Duodenal mucosa (tissue), 2 donors: ENCODE measurements around the gene BCAR3.
A peak's percentile ranks its signal among the peaks of the same experiment; 100 is the strongest.

ENCODE experiments used
- H3K27ac ChIP-seq: one replicate; pipeline ENCODE4 v1.7.0; 2013; ENCODE audit warnings: low read depth, low read length
- H3K27me3 ChIP-seq, 2 donors: one replicate each; pipeline ENCODE4 v1.7.0; 2013; ENCODE audit warnings: low read length in 2 of 2, control low read depth in 1 of 2; ENCODE audit not compliant: insufficient read depth in 2 of 2, control insufficient read depth in 1 of 2
- H3K36me3 ChIP-seq, 2 donors: one replicate each; pipeline ENCODE4 v1.7.0; 2013; ENCODE audit warnings: low read length in 2 of 2, control low read depth in 1 of 2; ENCODE audit not compliant: insufficient read depth in 2 of 2, control insufficient read depth in 1 of 2
- H3K4me1 ChIP-seq, 2 donors: one replicate each; pipeline ENCODE4 v1.7.0; 2013; ENCODE audit warnings: low read length in 2 of 2, control low read depth in 1 of 2; ENCODE audit not compliant: insufficient read depth in 2 of 2, control insufficient read depth in 1 of 2
- H3K4me3 ChIP-seq, 2 donors: one replicate each; pipeline ENCODE4 v1.7.0; 2013; ENCODE audit warnings: low read length in 2 of 2, low read depth in 1 of 2
- H3K9ac ChIP-seq, 2 donors: one replicate each; pipeline ENCODE4 v1.7.0; 2013; ENCODE audit warnings: low read length in 2 of 2, low read depth in 1 of 2
- H3K9me3 ChIP-seq, 2 donors: one replicate each; pipeline ENCODE4 v1.7.0; 2013; ENCODE audit warnings: low read length in 2 of 2, control low read depth in 1 of 2; ENCODE audit not compliant: control insufficient read depth in 1 of 2

BCAR3 gene

DNA sequence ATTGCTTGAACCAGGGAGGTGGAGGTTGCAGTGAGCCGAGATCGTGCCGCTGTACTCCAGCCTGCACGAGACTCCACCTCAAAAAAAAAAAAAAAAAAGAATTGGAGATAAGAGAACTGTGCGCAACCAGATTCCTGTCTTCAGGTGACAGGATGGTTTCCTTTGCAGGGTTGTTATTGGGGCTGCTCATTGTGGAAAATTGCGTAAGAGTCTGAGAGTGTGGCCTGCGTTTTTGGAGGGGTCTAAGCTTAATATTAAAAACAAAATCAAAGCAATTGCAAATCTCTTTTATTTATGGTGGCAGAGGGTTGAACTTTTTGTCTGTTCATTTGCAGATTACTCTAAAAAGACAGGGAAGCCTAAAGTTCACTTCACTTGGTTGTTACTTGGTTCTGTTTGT lies 36.0 kb upstream of the BCAR3 start:
- Histone ChIP-seq H3K27me3 (no peaks in the 10 kb centered on the region), H3K27ac (no peak overlapping the region), H3K4me3 (no peak overlapping the region), H3K4me1 (peaks cover 8 to 10% of the 10 kb centered on the region in 2 donors), H3K9me3 (peaks cover 0 to 3% of the 10 kb centered on the region in 2 donors), H3K36me3 (no peaks in the 10 kb centered on the region), H3K9ac (no peak overlapping the region)

DNA sequence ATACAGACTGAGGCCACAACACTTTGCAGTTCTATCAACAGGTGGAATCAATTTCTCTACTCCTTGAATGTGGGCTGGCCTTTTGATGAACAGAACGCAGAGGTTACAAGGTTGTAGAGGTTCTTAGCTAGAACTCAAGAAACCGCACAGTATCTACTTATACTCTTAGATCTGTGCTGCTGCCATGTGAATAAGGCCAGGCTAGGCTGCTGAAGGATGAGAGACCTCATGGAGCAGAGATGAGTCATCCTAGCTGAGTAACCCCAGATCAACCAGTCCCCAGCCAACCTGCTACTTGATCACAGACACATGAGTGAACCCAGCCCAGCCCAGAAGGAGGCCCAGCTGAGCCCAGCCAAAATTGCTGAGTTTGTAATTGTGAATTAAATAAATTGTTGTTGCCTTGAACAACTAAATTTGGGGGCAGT lies 35.3 kb upstream of the BCAR3 start:
- Histone ChIP-seq H3K27me3 (no peaks in the 10 kb centered on the region), H3K4me3 (no peak overlapping the region), H3K9me3 (peaks cover 0 to 3% of the 10 kb centered on the region in 2 donors), H3K9ac (no peak overlapping the region), H3K27ac (no peak overlapping the region), H3K4me1 (peaks cover 15 to 17% of the 10 kb centered on the region in 2 donors), H3K36me3 (no peaks in the 10 kb centered on the region)

DNA sequence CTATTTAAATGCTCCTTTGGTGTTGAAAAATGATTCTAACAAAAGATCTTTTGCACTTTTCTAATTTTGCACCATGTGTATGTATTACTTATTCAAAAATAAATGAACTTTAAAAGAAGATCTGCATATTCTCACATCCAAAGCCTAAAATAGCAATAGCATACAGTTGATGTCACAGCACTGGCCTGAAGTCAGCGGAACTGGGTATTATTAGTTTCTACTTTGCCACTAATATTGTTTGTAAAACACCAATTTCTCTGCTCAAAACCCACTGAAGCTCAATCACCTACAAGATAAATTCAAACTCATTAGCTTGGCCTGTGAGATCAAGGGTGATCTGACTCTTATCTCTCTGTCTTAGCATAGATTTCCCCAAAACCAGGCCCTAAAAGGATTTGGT lies 34.5 kb upstream of the BCAR3 start:
- Histone ChIP-seq H3K9me3 (peaks cover 0 to 3% of the 10 kb centered on the region in 2 donors), H3K27ac (no peak overlapping the region), H3K4me3 (no peak overlapping the region), H3K9ac (no peak overlapping the region), H3K27me3 (no peaks in the 10 kb centered on the region), H3K36me3 (no peaks in the 10 kb centered on the region), H3K4me1 (peaks cover 23 to 24% of the 10 kb centered on the region in 2 donors)

DNA sequence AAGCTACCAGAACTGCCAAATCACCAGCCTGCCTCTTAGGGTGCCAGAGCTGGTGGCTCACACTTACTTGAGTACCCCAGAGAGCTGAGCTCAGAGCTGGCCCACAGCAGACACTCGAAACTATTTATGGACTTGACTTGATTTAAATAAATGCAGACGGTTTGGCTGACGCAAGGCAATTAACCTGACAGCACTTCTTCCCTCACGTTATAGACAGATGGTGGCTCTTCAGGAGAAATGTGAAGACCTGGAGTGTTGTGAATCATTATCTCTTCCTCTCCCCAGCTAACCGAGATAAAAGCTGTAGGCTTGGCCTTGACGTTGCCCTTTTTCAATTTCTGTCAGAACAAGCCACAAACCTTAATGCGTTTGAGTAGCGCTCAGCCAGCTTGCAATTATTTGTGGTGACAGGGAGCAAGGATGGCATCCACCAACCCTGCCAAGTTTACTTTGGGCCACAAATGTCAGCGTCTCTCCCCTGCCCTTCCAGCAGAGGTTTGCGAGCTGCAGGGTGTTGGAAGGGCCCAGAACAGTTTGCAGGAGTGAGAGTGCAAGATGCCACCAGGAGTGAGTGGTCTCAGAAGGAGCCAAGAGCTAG lies 34.0 kb upstream of the BCAR3 start:
- H3K4me1 ChIP-seq = peaks cover 24 to 28% of the 10 kb centered on the region in 2 donors
- H3K27me3 ChIP-seq = no peaks in the 10 kb centered on the region
- no peaks in the 10 kb centered on the region for H3K36me3 ChIP-seq
- no peak overlapping the region for H3K9ac ChIP-seq
- no peak overlapping the region for H3K27ac ChIP-seq
- H3K4me3 ChIP-seq = no peak overlapping the region
- peaks cover 0 to 3% of the 10 kb centered on the region in 2 donors for H3K9me3 ChIP-seq

DNA sequence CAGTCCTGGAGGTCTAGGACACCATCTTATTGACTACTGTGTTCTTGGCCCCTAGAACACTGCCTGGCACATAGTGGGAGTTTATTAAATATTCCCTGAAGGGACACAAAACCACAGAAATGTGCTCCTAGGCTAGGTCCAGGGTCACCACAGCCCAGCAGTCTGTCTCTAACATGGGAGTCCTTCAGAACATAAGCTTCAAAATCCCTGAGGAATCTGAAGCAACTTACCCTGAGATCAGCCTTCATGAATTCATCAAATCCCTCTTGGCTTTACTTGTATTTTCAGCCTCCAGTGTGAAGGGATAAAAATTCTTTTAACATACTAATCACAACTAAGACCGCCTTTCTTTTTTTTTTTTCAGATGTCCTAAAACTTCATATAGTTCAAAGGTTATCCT lies 32.7 kb upstream of the BCAR3 start:
- no peak overlapping the region for H3K27ac ChIP-seq
- H3K9ac ChIP-seq = no peak overlapping the region
- H3K4me3 ChIP-seq = no peak overlapping the region
- peaks cover 0 to 3% of the 10 kb centered on the region in 2 donors for H3K9me3 ChIP-seq
- H3K4me1 ChIP-seq = peaks cover 31 to 39% of the 10 kb centered on the region in 2 donors
- no peaks in the 10 kb centered on the region for H3K27me3 ChIP-seq
- H3K36me3 ChIP-seq = no peaks in the 10 kb centered on the region

DNA sequence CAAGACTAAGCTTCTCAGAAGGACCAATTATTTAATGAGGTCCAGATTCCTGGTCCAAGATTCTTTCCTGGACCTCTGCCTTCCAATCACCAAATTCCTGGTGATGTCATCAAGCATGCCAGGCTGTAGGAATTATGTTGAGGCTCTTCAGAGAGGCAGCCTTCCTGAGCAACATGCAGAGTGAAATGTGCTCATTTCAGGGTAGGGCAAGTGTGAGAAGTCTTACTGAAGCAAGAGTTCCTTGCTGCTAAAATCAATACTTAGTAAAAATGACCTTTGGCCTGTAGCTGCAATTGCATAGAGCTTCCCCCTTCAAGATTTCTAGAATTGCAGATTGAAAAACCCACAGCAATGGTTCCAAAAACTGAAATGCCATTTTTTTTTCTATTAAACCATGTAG lies 31.7 kb upstream of the BCAR3 start:
- no peak overlapping the region for H3K9ac ChIP-seq
- H3K27me3 ChIP-seq = no peaks in the 10 kb centered on the region
- peaks cover 0 to 3% of the 10 kb centered on the region in 2 donors for H3K9me3 ChIP-seq
- H3K4me3 ChIP-seq = no peak overlapping the region
- H3K36me3 ChIP-seq = no peaks in the 10 kb centered on the region
- peaks cover 41 to 49% of the 10 kb centered on the region in 2 donors for H3K4me1 ChIP-seq
- no peak overlapping the region for H3K27ac ChIP-seq

DNA sequence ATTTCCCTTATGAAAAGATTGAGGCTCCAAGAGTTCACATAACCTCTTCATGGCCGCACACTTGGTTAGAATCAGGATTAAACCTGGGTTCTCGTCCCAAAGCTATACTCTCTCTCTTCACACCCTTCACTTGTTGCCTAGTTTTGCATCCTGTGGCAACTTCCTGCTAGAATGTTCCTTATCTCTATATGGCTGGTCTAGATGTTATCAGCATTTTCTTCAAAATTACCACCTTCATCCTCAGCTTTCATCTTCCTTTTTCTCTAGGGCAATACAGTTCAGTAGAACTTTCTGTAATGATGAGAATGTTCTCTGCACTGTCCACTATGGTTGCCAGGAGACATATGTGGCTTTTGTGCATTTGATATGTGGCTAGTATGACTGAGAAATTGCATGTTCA lies 31.1 kb upstream of the BCAR3 start:
- Histone ChIP-seq H3K9ac (no peak overlapping the region), H3K4me1 (peaks cover 41 to 54% of the 10 kb centered on the region in 2 donors), H3K27me3 (no peaks in the 10 kb centered on the region), H3K27ac (no peak overlapping the region), H3K36me3 (no peaks in the 10 kb centered on the region), H3K4me3 (no peak overlapping the region), H3K9me3 (peaks cover 0 to 3% of the 10 kb centered on the region in 2 donors)

DNA sequence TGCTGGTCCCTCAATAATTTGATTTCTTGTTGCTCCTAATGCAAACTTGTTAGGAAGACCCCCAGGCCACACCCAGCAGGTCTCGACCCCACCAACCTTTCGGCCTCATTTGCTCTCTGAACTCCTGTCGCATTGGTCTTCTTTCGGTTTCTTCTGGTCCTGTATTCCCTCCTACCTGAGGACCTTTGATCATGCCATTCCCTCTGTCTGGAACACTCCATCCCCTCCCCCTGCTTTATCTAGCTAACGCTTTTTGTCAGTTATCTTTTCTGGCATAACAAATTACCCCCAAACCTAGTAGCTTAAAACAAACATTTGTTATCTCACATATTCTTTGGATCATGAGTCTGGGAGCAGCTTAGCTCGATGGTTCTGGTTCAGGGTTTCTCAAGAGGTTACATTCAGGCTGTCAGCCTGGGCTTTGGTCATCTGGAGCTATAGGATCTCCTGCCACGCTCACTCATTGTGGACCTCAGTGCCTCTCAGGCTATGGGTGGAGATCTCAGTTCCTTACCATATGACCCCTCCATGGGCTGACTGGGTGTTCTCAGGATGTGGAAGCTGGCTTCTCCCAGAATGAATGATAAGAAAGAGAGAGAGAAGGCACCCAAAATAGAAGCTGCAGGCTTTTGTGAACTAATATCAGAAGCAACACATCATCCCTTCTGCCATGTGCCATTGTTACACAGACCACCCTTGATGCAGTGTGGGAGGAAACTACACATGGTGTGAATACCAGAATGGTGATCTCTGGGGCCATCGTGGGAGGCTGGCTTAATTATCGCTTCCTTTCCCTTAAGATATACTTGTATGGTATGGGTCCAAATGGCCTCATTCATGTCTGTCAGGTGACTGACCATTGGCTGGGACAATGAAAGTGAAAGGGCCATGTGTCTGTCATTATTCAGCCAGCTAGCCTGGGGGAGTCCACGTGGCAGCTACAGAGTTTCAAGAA lies 29.1 kb upstream of the BCAR3 start:
- H3K9me3 ChIP-seq = no peaks in the 10 kb centered on the region
- no peaks in the 10 kb centered on the region for H3K36me3 ChIP-seq
- no peaks in the 10 kb centered on the region for H3K27me3 ChIP-seq
- no peak overlapping the region for H3K9ac ChIP-seq
- H3K4me3 ChIP-seq = no peak overlapping the region
- peaks cover 41 to 54% of the 10 kb centered on the region in 2 donors for H3K4me1 ChIP-seq
- H3K27ac ChIP-seq = no peak overlapping the region

DNA sequence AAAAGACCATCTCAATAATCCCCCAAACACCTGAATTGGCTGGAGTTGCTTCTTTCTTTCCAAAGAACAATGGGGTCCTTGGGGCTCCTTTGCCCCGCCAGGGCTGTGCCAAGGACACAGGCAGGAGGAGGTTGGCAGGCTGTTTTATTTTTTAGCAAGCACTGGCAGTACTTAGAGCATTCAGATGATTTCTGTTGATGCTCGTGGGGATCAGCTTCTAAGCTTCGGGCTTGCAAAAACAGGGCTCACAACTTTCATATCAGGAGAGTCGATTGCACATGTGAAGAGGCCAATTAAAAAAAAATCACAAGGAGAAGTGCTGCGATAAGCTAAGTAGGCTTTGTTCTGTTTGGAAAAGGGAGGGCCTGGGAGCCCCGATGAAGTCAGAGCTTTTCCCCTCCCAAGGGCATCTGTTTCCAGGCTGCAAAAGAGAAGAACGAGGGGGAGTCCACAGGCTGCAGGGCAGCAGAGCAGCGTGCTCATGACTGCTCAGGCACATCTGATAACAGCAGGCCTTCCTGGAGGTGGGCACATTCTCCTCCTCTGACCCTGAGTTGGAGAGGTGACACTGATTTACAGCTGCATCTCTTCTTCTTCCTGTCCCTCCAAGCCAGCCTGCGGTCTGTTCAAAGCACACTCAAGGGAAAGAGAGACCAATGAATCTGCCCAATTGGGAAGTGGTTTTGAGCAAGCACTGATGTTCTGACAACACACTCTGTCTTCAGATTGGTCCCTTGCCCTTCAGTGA lies 27.3 kb upstream of the BCAR3 start:
- H3K27me3 ChIP-seq = no peaks in the 10 kb centered on the region
- peaks cover 45 to 54% of the 10 kb centered on the region in 2 donors for H3K4me1 ChIP-seq
- no peak overlapping the region for H3K4me3 ChIP-seq
- no peaks in the 10 kb centered on the region for H3K36me3 ChIP-seq
- peak overlapping the region; percentile 11 for H3K27ac ChIP-seq
- no peaks in the 10 kb centered on the region for H3K9me3 ChIP-seq
- H3K9ac ChIP-seq = no peak overlapping the region

DNA sequence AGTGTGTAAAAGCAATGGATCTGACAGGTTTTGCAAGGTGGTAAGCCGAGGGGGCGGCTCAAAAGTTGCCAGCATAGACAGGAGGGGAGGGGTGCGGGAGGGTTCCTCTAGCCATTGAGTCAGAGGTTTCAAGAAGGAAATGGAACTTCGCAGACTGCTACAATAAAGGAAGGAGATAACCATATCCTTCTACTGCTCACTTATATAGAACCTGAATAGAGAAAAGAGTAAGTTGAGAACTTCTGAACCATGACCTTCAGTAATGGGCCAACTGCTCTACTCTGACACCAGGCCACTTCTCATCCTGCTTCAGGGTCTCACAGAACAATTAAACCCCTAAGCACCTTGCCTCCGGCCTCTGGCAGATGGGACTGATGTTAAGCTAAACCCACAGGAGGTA lies 26.3 kb upstream of the BCAR3 start:
- no peaks in the 10 kb centered on the region for H3K27me3 ChIP-seq
- no peak overlapping the region for H3K9ac ChIP-seq
- H3K9me3 ChIP-seq = no peaks in the 10 kb centered on the region
- peaks cover 47 to 49% of the 10 kb centered on the region in 2 donors for H3K4me1 ChIP-seq
- H3K27ac ChIP-seq = no peak overlapping the region
- H3K36me3 ChIP-seq = no peaks in the 10 kb centered on the region
- no peak overlapping the region for H3K4me3 ChIP-seq
